Keratinocyte (primary cell): ENCODE measurements around the gene RYR2. TPM values are rescaled to one million over a fixed set of nuclear protein-coding genes. Genes with fewer than 3 reads are reported as not detected.

ENCODE experiments used
- DNase-seq: peaks from one replicate; pipeline ENCODE4 v3.0.0-alpha.2; 2011; ENCODE audit warnings: low read depth, missing footprints, low spot score
- FAIRE-seq: peaks from 2 replicates; lab custom pipeline; 2011; peaks lifted over from hg19 to GRCh38; lab: Jason Lieb, UNC
- H2AFZ ChIP-seq: 2 replicates; pipeline ENCODE4 v1.6.0; 2012; ENCODE audit warnings: low read length, control low read depth, inconsistent platforms; ENCODE audit not compliant: control insufficient read depth
- H3K27ac ChIP-seq: 2 replicates; pipeline ENCODE4 v1.5.1; 2011; ENCODE audit warnings: low read length; ENCODE audit not compliant: control insufficient read depth, insufficient read depth
- H3K27me3 ChIP-seq: 3 replicates; pipeline ENCODE4 v1.6.0; 2011; ENCODE audit warnings: low read length; ENCODE audit not compliant: control insufficient read depth, insufficient read depth; ENCODE audit errors: extremely low read depth
- H3K36me3 ChIP-seq, 2 experiments: 2 replicates in 1 of 2; 3 replicates in 1 of 2; pipeline ENCODE4 v1.5.1; 2011; ENCODE audit warnings: low read length in 2 of 2, mild to moderate bottlenecking in 1 of 2; ENCODE audit not compliant: control insufficient read depth in 2 of 2, insufficient read depth in 2 of 2; ENCODE audit errors: extremely low read depth in 1 of 2
- H3K4me1 ChIP-seq: 3 replicates; pipeline ENCODE4 v1.5.1; 2011; ENCODE audit warnings: low read length; ENCODE audit not compliant: control insufficient read depth, insufficient read depth; ENCODE audit errors: extremely low read depth
- H3K4me2 ChIP-seq: 3 replicates; pipeline ENCODE4 v1.6.0; 2011; ENCODE audit warnings: low read depth, low read length; ENCODE audit not compliant: control insufficient read depth, insufficient read depth; ENCODE audit errors: extremely low read depth
- H3K4me3 ChIP-seq, 3 experiments: fragments of 200-600 bp in 1 of 3; sonication (generic) in 1 of 3; 2 replicates in 2 of 3; 3 replicates in 1 of 3; pipeline ENCODE4 v1.5.1; 2011 to 2016; ENCODE audit warnings: low read length in 3 of 3, mild to moderate bottlenecking in 3 of 3, control low read depth in 2 of 3, inconsistent platforms in 1 of 3, low read depth in 1 of 3, mixed read lengths in 1 of 3, mixed run types in 1 of 3, moderate library complexity in 1 of 3; ENCODE audit not compliant: control insufficient read depth in 2 of 3, insufficient read depth in 2 of 3; ENCODE audit errors: extremely low read depth in 1 of 3
- H3K79me2 ChIP-seq: 2 replicates; pipeline ENCODE4 v1.6.0; 2012; ENCODE audit warnings: low read length; ENCODE audit not compliant: control insufficient read depth, insufficient read depth
- H3K9ac ChIP-seq: 3 replicates; pipeline ENCODE4 v1.6.0; 2011; ENCODE audit warnings: low read length; ENCODE audit not compliant: control insufficient read depth, insufficient read depth; ENCODE audit errors: extremely low read depth
- H3K9me1 ChIP-seq: 3 replicates; pipeline ENCODE4 v1.6.0; 2011; ENCODE audit warnings: low read length; ENCODE audit not compliant: control insufficient read depth, insufficient read depth; ENCODE audit errors: extremely low read depth
- H3K9me3 ChIP-seq: 2 replicates; pipeline ENCODE4 v1.5.1; 2012; ENCODE audit warnings: low read depth, low read length; ENCODE audit not compliant: control insufficient read depth
- H4K20me1 ChIP-seq: 3 replicates; pipeline ENCODE4 v1.6.0; 2011; ENCODE audit warnings: low read length; ENCODE audit not compliant: control insufficient read depth, insufficient read depth; ENCODE audit errors: extremely low read depth
- CTCF ChIP-seq, 3 experiments: IDR thresholded peaks in 1 of 3; conservative IDR thresholded peaks in 1 of 3; optimal IDR thresholded peaks in 1 of 3; 2 replicates in 2 of 3; 3 replicates in 1 of 3; pipeline versions ENCODE3 to v1.5.1; 2011; ENCODE audit warnings: low read length in 3 of 3, mild to moderate bottlenecking in 3 of 3, moderate library complexity in 2 of 3, control low read depth in 1 of 3, inconsistent platforms in 1 of 3; ENCODE audit not compliant: insufficient read depth in 2 of 3; ENCODE audit errors: extremely low read depth in 1 of 3
- EZH2 ChIP-seq: IDR thresholded peaks from one replicate; pipeline ENCODE4 v1.6.1; 2012; ENCODE audit warnings: inconsistent platforms, mild to moderate bottlenecking, low read length, moderate library complexity
- dilution Hi-C: fragments of 300-500 bp; cut with MboI; formaldehyde crosslinking; loops from one replicate; pipeline ENCODE4 v1.7.0; 2020; ENCODE audit warnings: low sequenced_read_pairs; ENCODE audit not compliant: extremely low pct_ligation_motif_present
- polyA plus RNA-seq, 5 experiments: library from polyadenylated mRNA; depleted of rRNA in 3 of 5; stranded (reverse) in 3 of 5; stranded (forward) in 1 of 5; unstranded in 1 of 5; fragments of >200 nt; gene quantifications; 1 replicate in 1 of 5; 2 replicates in 3 of 5; 3 replicates in 1 of 5; pipeline versions ENCODE4 v1.2.1 to v1.2.3, GENCODE V29; 2011 to 2012; ENCODE audit warnings: missing spikeins in 2 of 5, low read depth in 1 of 5, low replicate concordance in 1 of 5

Gene RYR2
- polyA plus RNA-seq, 1 donor (not counting 4 experiments of a cell fraction or from before 2014, with no cell fraction given), result 0.05 TPM

- no peaks in the 10 kb centered on the region for H3K36me3 ChIP-seq
- FAIRE-seq (no peak), DNase-seq (no peak)
- H3K9me1 ChIP-seq, result no peaks in the 10 kb centered on the region
- H3K79me2 ChIP-seq, result no peaks in the 10 kb centered on the region
- no peak overlapping the region for H3K27ac ChIP-seq
- no peak overlapping the region for H3K4me2 ChIP-seq
- H3K27me3 ChIP-seq, result no peaks in the 10 kb centered on the region
- no peaks in the 10 kb centered on the region for H3K9me3 ChIP-seq
- no peak for TF ChIP-seq CTCF (optimal IDR thresholded peaks at IDR 0.05 in 1 of 3, IDR thresholded peaks at IDR 0.05 in 1 of 3, conservative IDR thresholded peaks at IDR 0.05 in 1 of 3; ENCODE audit: extremely low read depth in 1 of 3, insufficient read depth in 2 of 3, low read length in 3 of 3)
- TF ChIP-seq EZH2, result no peak
- H3K4me3 ChIP-seq, result no peak overlapping the region
- H3K9ac ChIP-seq, result no peak overlapping the region
- no peaks in the 10 kb centered on the region for H4K20me1 ChIP-seq
- dilution Hi-C loops, result no loop called here
- H2AFZ ChIP-seq, result no peak overlapping the region
- H3K4me1 ChIP-seq, result no peaks in the 10 kb centered on the region
Measured at GRCh38 chr1:237832858-237833257, 790.9 kb downstream of the RYR2 start.

GRCh38 chr1:237834048-237834447 is 792.1 kb downstream of the RYR2 start:
- H3K36me3 ChIP-seq, result no peaks in the 10 kb centered on the region
- no peaks in the 10 kb centered on the region for H3K9me1 ChIP-seq
- TF ChIP-seq EZH2 (no peak), CTCF (optimal IDR thresholded peaks at IDR 0.05 in 1 of 3, IDR thresholded peaks at IDR 0.05 in 1 of 3, conservative IDR thresholded peaks at IDR 0.05 in 1 of 3; ENCODE audit: extremely low read depth in 1 of 3, insufficient read depth in 2 of 3, low read length in 3 of 3) (no peak)
- no peak overlapping the region for H3K4me2 ChIP-seq
- DNase-seq, result no peak
- H3K4me1 ChIP-seq, result no peaks in the 10 kb centered on the region
- no peak for FAIRE-seq
- no peak overlapping the region for H3K27ac ChIP-seq
- H3K27me3 ChIP-seq, result no peaks in the 10 kb centered on the region
- dilution Hi-C loops, result no loop called here
- H4K20me1 ChIP-seq, result no peaks in the 10 kb centered on the region
- H3K9ac ChIP-seq, result no peak overlapping the region
- H2AFZ ChIP-seq, result no peak overlapping the region
- H3K9me3 ChIP-seq, result no peaks in the 10 kb centered on the region
- no peaks in the 10 kb centered on the region for H3K79me2 ChIP-seq
- no peak overlapping the region for H3K4me3 ChIP-seq
